Endothelial cell of hepatic sinusoid (primary cell): ENCODE measurements around the gene ELF3.
"Not testable (repeated sequence)": the region's sequence is repeated elsewhere in the genome, so short reads cannot be mapped to it uniquely, and the experiment has no call there.

Experiments used
- in situ Hi-C: cut with HindIII; loops from 2 replicates; pipeline ENCODE4 v1.10.0; 2017; ENCODE audit warnings: low sequenced_read_pairs

Gene ELF3

GRCh38 chr1:202010180-202011015, at the start of gene ELF3:
TSS of gene ELF3 (plus strand) at chr1:202010587. CDS start at chr1:202011137, 550 bp downstream.
- in situ Hi-C loops = no loop called here

GRCh38 chr1:201962382-201962781, 48.0 kb upstream of the ELF3 start:
- in situ Hi-C loops = not testable (repeated sequence)

- in situ Hi-C loops = no loop called here
Observed at GRCh38 chr1:201964261-201964660, 46.1 kb upstream of the ELF3 start.

- in situ Hi-C loops = no loop called here
Observed at GRCh38 chr1:201966171-201966570, 44.2 kb upstream of the ELF3 start.

- in situ Hi-C loops = no loop called here
Observed at GRCh38 chr1:201968202-201968925, 42.0 kb upstream of the ELF3 start.

GRCh38 chr1:201970334-201971159, 39.8 kb upstream of the ELF3 start:
- in situ Hi-C loops = no loop called here

GRCh38 chr1:201982082-201982622, 28.2 kb upstream of the ELF3 start:
- in situ Hi-C loops = no loop called here

- in situ Hi-C loops = no loop called here
Observed at GRCh38 chr1:201982623-201983379, 27.6 kb upstream of the ELF3 start, which contains the start of gene RNPEP. TSS of gene RNPEP (plus strand) at chr1:201982648. CDS start at chr1:201982667, 19 bp downstream.

GRCh38 chr1:201983380-201983805, 27.0 kb upstream of the ELF3 start:
- in situ Hi-C loops = no loop called here

GRCh38 chr1:201984446-201984845, 25.9 kb upstream of the ELF3 start:
- in situ Hi-C loops = no loop called here

- in situ Hi-C loops = no loop called here
Observed at GRCh38 chr1:201985355-201985754, 25.0 kb upstream of the ELF3 start.

- in situ Hi-C loops = no loop called here
Observed at GRCh38 chr1:201988601-201989000, 21.8 kb upstream of the ELF3 start.

GRCh38 chr1:201989354-201990128, 20.8 kb upstream of the ELF3 start:
- in situ Hi-C loops = no loop called here

GRCh38 chr1:201990427-201990826, 20.0 kb upstream of the ELF3 start:
- in situ Hi-C loops = no loop called here

- in situ Hi-C loops = loop anchor here (5.0 kb wide), 3 partner anchors 83 to 133 kb away; no protein-coding TSS in a partner anchor
Observed at GRCh38 chr1:201999625-202000238, 10.7 kb upstream of the ELF3 start.

GRCh38 chr1:202002507-202002906, 7.9 kb upstream of the ELF3 start:
- in situ Hi-C loops = no loop called here

GRCh38 chr1:202004711-202005110, 5.7 kb upstream of the ELF3 start:
- in situ Hi-C loops = no loop called here

- in situ Hi-C loops = no loop called here
Observed at GRCh38 chr1:202005958-202006357, 4.4 kb upstream of the ELF3 start.

- in situ Hi-C loops = no loop called here
Observed at GRCh38 chr1:202007304-202007703, 3.1 kb upstream of the ELF3 start.
